Uterus (tissue), 2 donors: Measurements from ENCODE around the gene OR2H1.

Source experiments
- CTCF ChIP-seq, 4 experiments: fragments of 200-600 bp in 2 of 4; fragments of 450-650 bp in 2 of 4; sonication (generic) in 2 of 4; IDR thresholded peaks; one replicate each; pipeline ENCODE4 v1.5.1; 2016 to 2019; ENCODE audit warnings: antibody characterized with exemption in 4 of 4, mild to moderate bottlenecking in 2 of 4, moderate library complexity in 1 of 4
- POLR2A ChIP-seq, 2 donors: fragments of 450-650 bp; IDR thresholded peaks; one replicate each; pipeline ENCODE4 v1.6.1; 2016; ENCODE audit warnings: antibody characterized with exemption in 2 of 2, mild to moderate bottlenecking in 1 of 2, moderate library complexity in 1 of 2

GRCh38 chr6:29487131-29487530 lies 30.2 kb downstream of the OR2H1 start:
- no peak for TF ChIP-seq CTCF (IDR thresholded peaks at IDR 0.05)
- no peak for TF ChIP-seq POLR2A (IDR thresholded peaks at IDR 0.05)
